ENCODE data around the gene AFF3. TPM values are rescaled to one million over a fixed set of nuclear protein-coding genes. Genes with fewer than 3 reads are reported as not detected.

Gene AFF3
- total and polyA plus RNA-seq, 2 experiments from 2014 or later = 12.0 to 12.8 TPM

GRCh38 chr2:99891428-99891780 is 251.0 kb downstream of the AFF3 start:
- H3K27me3 ChIP-seq = no peaks in the 10 kb centered on the region
- DNase-seq (ENCODE audit: low read depth in 1 of 2, low spot score in 1 of 2) = no peak
- peak overlapping the region; percentile 92 for H3K27ac ChIP-seq
- no peak overlapping the region for H3K4me3 ChIP-seq
- no peaks in the 10 kb centered on the region for H3K36me3 ChIP-seq
- H3K9me3 ChIP-seq (ENCODE audit: low read depth) = no peaks in the 10 kb centered on the region
- no peak for TF ChIP-seq CTCF (IDR thresholded peaks at IDR 0.05; ENCODE audit: low read depth, low read length)
- H3K4me1 ChIP-seq (ENCODE audit: low read depth) = peaks cover 51% of the 10 kb centered on the region

GRCh38 chr2:99890568-99891427 is 251.6 kb downstream of the AFF3 start:
- peaks cover 51% of the 10 kb centered on the region for H3K4me1 ChIP-seq (ENCODE audit: low read depth)
- H3K4me3 ChIP-seq = no peak overlapping the region
- H3K36me3 ChIP-seq = no peaks in the 10 kb centered on the region
- no peaks in the 10 kb centered on the region for H3K27me3 ChIP-seq
- H3K9me3 ChIP-seq (ENCODE audit: low read depth) = no peaks in the 10 kb centered on the region
- H3K27ac ChIP-seq = peak overlapping the region; percentile 92
- peak in 1 of 2 donors; percentile 70 for DNase-seq (ENCODE audit: low read depth in 1 of 2, low spot score in 1 of 2)
- TF ChIP-seq CTCF (IDR thresholded peaks at IDR 0.05; ENCODE audit: low read depth, low read length) = no peak

- TF ChIP-seq CTCF (IDR thresholded peaks at IDR 0.05; ENCODE audit: low read depth, low read length) = no peak
- Histone ChIP-seq H3K36me3 (no peaks in the 10 kb centered on the region), H3K4me1 (ENCODE audit: low read depth) (peaks cover 46% of the 10 kb centered on the region), H3K4me3 (no peak overlapping the region), H3K27me3 (no peaks in the 10 kb centered on the region), H3K27ac (no peak overlapping the region), H3K9me3 (ENCODE audit: low read depth) (no peaks in the 10 kb centered on the region)
- no peak for DNase-seq (ENCODE audit: low read depth in 1 of 2, low spot score in 1 of 2)
Observed at GRCh38 chr2:99888617-99889016, 253.8 kb downstream of the AFF3 start.

GRCh38 chr2:99886418-99886817 is 256.0 kb downstream of the AFF3 start:
- no peaks in the 10 kb centered on the region for H3K36me3 ChIP-seq
- TF ChIP-seq CTCF (IDR thresholded peaks at IDR 0.05; ENCODE audit: low read depth, low read length) = no peak
- no peaks in the 10 kb centered on the region for H3K27me3 ChIP-seq
- DNase-seq (ENCODE audit: low read depth in 1 of 2, low spot score in 1 of 2) = no peak
- no peaks in the 10 kb centered on the region for H3K9me3 ChIP-seq (ENCODE audit: low read depth)
- no peak overlapping the region for H3K4me3 ChIP-seq
- H3K4me1 ChIP-seq (ENCODE audit: low read depth) = peaks cover 40% of the 10 kb centered on the region
- H3K27ac ChIP-seq = no peak overlapping the region

- Histone ChIP-seq H3K36me3 (no peaks in the 10 kb centered on the region), H3K4me1 (ENCODE audit: low read depth) (peaks cover 16% of the 10 kb centered on the region), H3K27me3 (no peaks in the 10 kb centered on the region), H3K4me3 (no peak overlapping the region), H3K9me3 (ENCODE audit: low read depth) (no peaks in the 10 kb centered on the region), H3K27ac (no peak overlapping the region)
- no peak for DNase-seq (ENCODE audit: low read depth in 1 of 2, low spot score in 1 of 2)
- no peak for TF ChIP-seq CTCF (IDR thresholded peaks at IDR 0.05; ENCODE audit: low read depth, low read length)
Observed at GRCh38 chr2:99883358-99883757, 259.0 kb downstream of the AFF3 start.

Data from cardiac muscle cell (in vitro differentiated cells and primary cell).